Calu3 (cell line): ENCODE results near the gene SCAP. TPM values are rescaled to one million over a fixed set of nuclear protein-coding genes. Genes with fewer than 3 reads are reported as not detected.

Source experiments
- BruUV-seq: library from RNA; stranded (reverse); fragments of 400-500 nt; replicated peaks from 2 replicates; lab custom pipeline; 2021; lab: Mats Ljungman, UMichigan
- CTCF ChIA-PET: fragments of 300-600 bp; sonication (Branson Sonifier 250); formaldehyde crosslinking; loops from one replicate; lab custom pipeline; 2022; ENCODE audit warnings: antibody characterized with exemption; lab: Charles Lee
- DNase-seq: peaks from one replicate; pipeline ENCODE4 v3.0.0; 2022
- H3K27ac Mint-ChIP-seq: one replicate; pipeline ENCODE4 v1.8.0; 2022; ENCODE audit warnings: mixed read lengths; ENCODE audit not compliant: unreplicated experiment
- H3K27me3 Mint-ChIP-seq: one replicate; pipeline ENCODE4 v1.8.0; 2022; ENCODE audit warnings: mixed read lengths; ENCODE audit not compliant: unreplicated experiment
- H3K36me3 Mint-ChIP-seq: one replicate; pipeline ENCODE4 v1.8.0; 2022; ENCODE audit warnings: mild to moderate bottlenecking, moderate library complexity, mixed read lengths; ENCODE audit not compliant: insufficient read depth, unreplicated experiment
- H3K4me1 Mint-ChIP-seq: one replicate; pipeline ENCODE4 v1.8.0; 2022; ENCODE audit warnings: mild to moderate bottlenecking, low read depth, mixed read lengths; ENCODE audit not compliant: unreplicated experiment
- H3K4me3 Mint-ChIP-seq: one replicate; pipeline ENCODE4 v1.8.0; 2022; ENCODE audit warnings: mild to moderate bottlenecking, low read depth, moderate library complexity, mixed read lengths; ENCODE audit not compliant: unreplicated experiment
- H3K9me3 Mint-ChIP-seq: one replicate; pipeline ENCODE4 v1.8.0; 2022; ENCODE audit warnings: low read depth, mixed read lengths; ENCODE audit not compliant: unreplicated experiment
- intact Hi-C: fragments of 100-400 bp; cut with micrococcal nuclease; formaldehyde crosslinking; loops from one replicate; pipeline ENCODE4 v1.10.0; 2022; ENCODE audit not compliant: unreplicated experiment
- total RNA-seq: library from RNA; stranded (reverse); gene quantifications from 2 replicates; pipeline ENCODE4 v1.2.3, GENCODE V29; 2022
- TF ChIP-seq, protein P1 (sequence below): fragments of 200-600 bp; IDR thresholded peaks from one replicate; pipeline ENCODE4 v1.8.0; 2022; ENCODE audit warnings: antibody characterized with exemption; ENCODE audit not compliant: unreplicated experiment

The SCAP gene
- total RNA-seq, 1 experiment from 2014 or later = 74.2 TPM

DNA sequence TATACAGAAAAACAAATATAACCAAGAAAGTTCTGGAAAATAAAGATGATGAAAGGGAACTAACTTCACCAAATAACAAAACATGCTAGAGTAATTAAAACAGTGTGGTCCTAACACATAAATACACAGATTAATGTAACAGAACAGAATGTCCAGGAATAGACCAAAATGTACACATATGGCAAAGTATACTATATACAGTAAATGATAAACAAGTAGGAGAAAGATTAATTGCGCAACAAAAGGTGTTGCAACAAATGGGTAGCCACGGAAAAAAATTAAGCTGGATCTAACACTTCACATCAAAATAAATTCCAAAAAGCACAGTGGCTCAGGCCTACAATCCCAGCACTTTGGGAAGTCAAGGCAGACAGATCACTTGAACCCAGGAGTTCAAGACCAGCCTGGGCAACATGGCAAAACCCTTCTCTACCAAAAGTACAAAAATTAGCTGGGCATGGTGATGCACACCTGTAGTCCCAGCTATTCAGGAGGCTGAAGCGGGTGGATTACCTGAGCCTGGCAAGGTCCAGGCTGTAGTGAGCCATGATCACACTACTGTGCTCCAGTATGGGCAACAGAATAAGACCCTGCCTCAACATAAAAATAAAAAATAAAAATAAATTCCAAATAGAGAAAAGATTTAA, 19.8 kb downstream of the SCAP start:
- intact Hi-C loops = no loop called here
- Mint-ChIP-seq H3K36me3 (peaks cover 4% of the 10 kb centered on the region), H3K4me1 (no peaks in the 10 kb centered on the region), H3K27ac (no peak overlapping the region), H3K27me3 (no peaks in the 10 kb centered on the region), H3K9me3 (peaks cover 2% of the 10 kb centered on the region), H3K4me3 (no peak overlapping the region)
- TF ChIP-seq, protein P1, sequence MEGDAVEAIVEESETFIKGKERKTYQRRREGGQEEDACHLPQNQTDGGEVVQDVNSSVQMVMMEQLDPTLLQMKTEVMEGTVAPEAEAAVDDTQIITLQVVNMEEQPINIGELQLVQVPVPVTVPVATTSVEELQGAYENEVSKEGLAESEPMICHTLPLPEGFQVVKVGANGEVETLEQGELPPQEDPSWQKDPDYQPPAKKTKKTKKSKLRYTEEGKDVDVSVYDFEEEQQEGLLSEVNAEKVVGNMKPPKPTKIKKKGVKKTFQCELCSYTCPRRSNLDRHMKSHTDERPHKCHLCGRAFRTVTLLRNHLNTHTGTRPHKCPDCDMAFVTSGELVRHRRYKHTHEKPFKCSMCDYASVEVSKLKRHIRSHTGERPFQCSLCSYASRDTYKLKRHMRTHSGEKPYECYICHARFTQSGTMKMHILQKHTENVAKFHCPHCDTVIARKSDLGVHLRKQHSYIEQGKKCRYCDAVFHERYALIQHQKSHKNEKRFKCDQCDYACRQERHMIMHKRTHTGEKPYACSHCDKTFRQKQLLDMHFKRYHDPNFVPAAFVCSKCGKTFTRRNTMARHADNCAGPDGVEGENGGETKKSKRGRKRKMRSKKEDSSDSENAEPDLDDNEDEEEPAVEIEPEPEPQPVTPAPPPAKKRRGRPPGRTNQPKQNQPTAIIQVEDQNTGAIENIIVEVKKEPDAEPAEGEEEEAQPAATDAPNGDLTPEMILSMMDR = no peak
- no peak for DNase-seq
- CTCF ChIA-PET = interaction anchor here (0.6 kb wide), 1 partner anchor 14 kb away, joined by 5 read pairs; no protein-coding TSS in a partner anchor
- BruUV-seq = no TSS peak

DNA sequence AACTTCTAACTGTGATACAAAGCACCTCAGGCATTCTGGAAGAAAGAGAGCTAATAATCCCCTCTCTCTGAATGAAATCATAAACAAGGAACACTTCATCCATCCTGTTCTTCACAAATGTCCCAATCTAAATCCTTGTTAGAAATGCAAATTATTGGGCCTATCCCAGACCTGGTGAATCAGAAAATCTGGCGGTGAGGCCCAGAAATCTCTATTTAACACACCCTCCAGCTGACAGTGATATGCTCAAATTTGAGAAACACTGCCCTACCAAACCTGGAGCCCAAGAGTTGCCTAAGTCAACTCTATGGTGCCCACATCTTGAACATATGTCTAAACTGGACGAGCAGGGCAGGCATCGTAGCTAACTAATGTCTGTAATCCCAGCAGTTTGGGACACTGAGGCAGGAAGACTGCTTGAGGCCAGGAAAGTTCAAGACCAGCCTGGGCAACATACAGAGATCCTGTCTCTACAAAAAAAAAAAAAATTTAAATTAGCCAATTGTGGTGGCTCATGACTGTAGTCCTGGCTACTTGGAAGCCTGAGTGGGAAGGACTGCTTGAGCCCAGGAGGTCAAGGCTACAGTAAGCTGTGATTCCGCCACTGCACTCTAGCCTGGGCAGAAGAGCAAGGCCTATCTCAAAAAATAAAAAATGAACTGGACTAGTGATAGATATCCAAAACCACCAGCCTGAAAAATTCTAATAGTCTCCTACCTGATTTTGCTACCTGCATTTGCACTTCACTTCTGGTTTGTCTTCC, 23.1 kb downstream of the SCAP start:
- CTCF ChIA-PET = no interaction called here
- TF ChIP-seq, protein P1 = no peak
- Mint-ChIP-seq H3K36me3 (peaks cover 4% of the 10 kb centered on the region), H3K4me1 (no peaks in the 10 kb centered on the region), H3K9me3 (peaks cover 8% of the 10 kb centered on the region), H3K4me3 (no peak overlapping the region), H3K27ac (no peak overlapping the region), H3K27me3 (no peaks in the 10 kb centered on the region)
- no TSS peak for BruUV-seq
- intact Hi-C loops = no loop called here
- no peak for DNase-seq

DNA sequence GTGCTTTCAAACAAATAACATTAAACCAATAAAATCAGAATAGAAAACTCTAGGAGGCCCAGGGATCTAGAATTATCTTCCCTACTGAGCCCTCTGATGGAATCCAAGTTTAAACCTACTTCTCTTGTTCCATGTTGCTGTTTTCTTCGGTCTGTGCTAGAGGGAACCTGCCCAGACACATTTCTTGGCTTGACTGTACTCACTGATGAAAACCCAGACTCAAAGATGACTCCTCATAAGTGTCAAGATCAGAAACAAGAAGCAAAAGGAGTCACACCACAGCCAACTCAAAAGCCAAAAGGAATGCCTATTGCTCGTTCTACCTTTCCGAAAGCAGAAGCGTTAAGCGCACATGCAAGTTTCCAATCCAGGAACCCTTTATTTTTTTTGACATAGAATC, 31.6 kb downstream of the SCAP start:
- TF ChIP-seq, protein P1 = no peak
- Mint-ChIP-seq H3K9me3 (peaks cover 6% of the 10 kb centered on the region), H3K27me3 (no peaks in the 10 kb centered on the region), H3K36me3 (peaks cover 11% of the 10 kb centered on the region), H3K4me3 (peak overlapping the region; percentile 2), H3K27ac (peak overlapping the region; percentile 65), H3K4me1 (peaks cover 17% of the 10 kb centered on the region)
- no TSS peak for BruUV-seq
- no peak for DNase-seq
- CTCF ChIA-PET = interaction anchor here (0.8 to 1.2 kb wide), 2 partner anchors 13 to 31 kb away, joined by 3 read pairs; partner anchors contain the start of gene SCAP
- intact Hi-C loops = no loop called here

- DNase-seq = peak; percentile 24
- peak overlapping the region; percentile 65 for H3K27ac Mint-ChIP-seq
- CTCF ChIA-PET = interaction anchor here (0.8 to 1.2 kb wide), 2 partner anchors 14 to 32 kb away, joined by 3 read pairs; partner anchors contain the start of gene SCAP
- peak overlapping the region; percentile 2 for H3K4me3 Mint-ChIP-seq
- TF ChIP-seq, protein P1 = no peak
- intact Hi-C loops = no loop called here
- H3K27me3 Mint-ChIP-seq = no peaks in the 10 kb centered on the region
- H3K9me3 Mint-ChIP-seq = peaks cover 4% of the 10 kb centered on the region
- peaks cover 12% of the 10 kb centered on the region for H3K36me3 Mint-ChIP-seq
- H3K4me1 Mint-ChIP-seq = peaks cover 17% of the 10 kb centered on the region
- no TSS peak for BruUV-seq
Measured at GRCh38 chr3:47443611-47443995, 32.1 kb downstream of the SCAP start.
